Ovary (tissue), 3 donors: ENCODE results near the gene ETS1.

Experiments used
- CTCF ChIP-seq, 3 donors: fragments of 450-650 bp in 2 of 3; fragments of 200-600 bp in 1 of 3; IDR thresholded peaks; one replicate each; pipeline versions ENCODE4 v1.5.1 to v1.8.0; 2016 to 2022; ENCODE audit warnings: antibody characterized with exemption in 3 of 3, mild to moderate bottlenecking in 1 of 3
- EP300 ChIP-seq: sonication (generic); formaldehyde crosslinking; IDR thresholded peaks from one replicate; pipeline ENCODE4 v1.6.1; 2017; ENCODE audit warnings: antibody characterized with exemption
- POLR2A ChIP-seq: fragments of 450-650 bp; IDR thresholded peaks from one replicate; pipeline ENCODE4 v1.6.1; 2017; ENCODE audit warnings: antibody characterized with exemption, mild to moderate bottlenecking, moderate library complexity
- donor health status: DM: no; HTN: no; CAD: no.

- TF ChIP-seq POLR2A: no peak
- no peak for TF ChIP-seq CTCF (IDR thresholded peaks at IDR 0.05)
- TF ChIP-seq EP300: no peak
These were observed 88.6 kb downstream of the ETS1 start for GRCh38 chr11:128498721-128499245.
